Keratinocyte (primary cell): ENCODE results near the gene FXYD5.

Experiments used
- EZH2 ChIP-seq: IDR thresholded peaks from one replicate; pipeline ENCODE4 v1.6.1; 2012; ENCODE audit warnings: inconsistent platforms, mild to moderate bottlenecking, low read length, moderate library complexity
- TF ChIP-seq, protein P1 (sequence below), 3 experiments: IDR thresholded peaks in 1 of 3; conservative IDR thresholded peaks in 1 of 3; optimal IDR thresholded peaks in 1 of 3; 2 replicates in 2 of 3; 3 replicates in 1 of 3; pipeline versions ENCODE3 to v1.5.1; 2011; ENCODE audit warnings: low read length in 3 of 3, mild to moderate bottlenecking in 3 of 3, moderate library complexity in 2 of 3, control low read depth in 1 of 3, inconsistent platforms in 1 of 3; ENCODE audit not compliant: insufficient read depth in 2 of 3; ENCODE audit errors: extremely low read depth in 1 of 3

DNA sequence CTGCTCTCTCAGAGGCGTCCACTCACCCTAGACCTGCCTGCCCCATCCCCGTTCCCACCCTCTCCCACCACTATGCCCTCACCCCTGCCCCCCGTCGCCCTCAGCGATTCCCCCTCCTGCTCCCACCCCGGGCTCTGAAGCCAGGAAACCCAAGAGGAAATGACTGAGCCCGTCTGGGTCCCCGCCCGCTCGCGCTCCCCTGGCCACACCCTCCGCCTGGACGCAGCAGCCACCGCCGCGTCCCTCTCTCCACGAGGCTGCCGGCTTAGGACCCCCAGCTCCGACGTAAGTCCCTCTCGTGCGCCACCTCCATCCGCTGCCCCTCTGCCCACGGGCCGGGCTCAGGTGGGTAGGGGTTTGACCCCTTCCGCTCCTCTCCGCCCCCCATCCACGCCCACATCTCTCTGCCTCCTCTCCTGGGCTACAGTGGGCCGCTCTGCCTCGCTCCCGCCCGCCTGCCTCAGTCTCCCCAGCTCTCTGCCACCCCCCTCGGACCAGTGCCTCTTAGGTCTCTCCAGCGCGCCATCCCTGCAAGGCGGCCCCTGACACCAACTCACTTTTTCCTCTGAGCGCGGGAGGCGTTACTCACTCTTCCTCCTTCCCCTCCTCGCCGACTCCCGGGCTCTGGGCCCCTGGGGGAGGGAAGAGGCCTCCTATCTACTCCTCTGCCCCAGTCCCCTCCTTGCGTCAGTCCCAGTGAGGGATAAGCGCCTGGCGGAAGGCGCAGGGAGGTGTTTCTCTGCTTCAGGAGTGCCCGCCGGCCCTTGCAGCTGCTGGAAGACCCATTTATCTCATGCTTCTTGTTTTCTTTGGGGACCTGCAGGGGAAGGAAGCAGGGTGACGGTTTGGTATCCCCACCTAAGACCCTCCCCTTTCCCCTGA lies at the start of gene FXYD5:
- TF ChIP-seq EZH2 = no peak
- TF ChIP-seq, protein P1, sequence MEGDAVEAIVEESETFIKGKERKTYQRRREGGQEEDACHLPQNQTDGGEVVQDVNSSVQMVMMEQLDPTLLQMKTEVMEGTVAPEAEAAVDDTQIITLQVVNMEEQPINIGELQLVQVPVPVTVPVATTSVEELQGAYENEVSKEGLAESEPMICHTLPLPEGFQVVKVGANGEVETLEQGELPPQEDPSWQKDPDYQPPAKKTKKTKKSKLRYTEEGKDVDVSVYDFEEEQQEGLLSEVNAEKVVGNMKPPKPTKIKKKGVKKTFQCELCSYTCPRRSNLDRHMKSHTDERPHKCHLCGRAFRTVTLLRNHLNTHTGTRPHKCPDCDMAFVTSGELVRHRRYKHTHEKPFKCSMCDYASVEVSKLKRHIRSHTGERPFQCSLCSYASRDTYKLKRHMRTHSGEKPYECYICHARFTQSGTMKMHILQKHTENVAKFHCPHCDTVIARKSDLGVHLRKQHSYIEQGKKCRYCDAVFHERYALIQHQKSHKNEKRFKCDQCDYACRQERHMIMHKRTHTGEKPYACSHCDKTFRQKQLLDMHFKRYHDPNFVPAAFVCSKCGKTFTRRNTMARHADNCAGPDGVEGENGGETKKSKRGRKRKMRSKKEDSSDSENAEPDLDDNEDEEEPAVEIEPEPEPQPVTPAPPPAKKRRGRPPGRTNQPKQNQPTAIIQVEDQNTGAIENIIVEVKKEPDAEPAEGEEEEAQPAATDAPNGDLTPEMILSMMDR (optimal IDR thresholded peaks at IDR 0.05 in 1 of 3, IDR thresholded peaks at IDR 0.05 in 1 of 3, conservative IDR thresholded peaks at IDR 0.05 in 1 of 3; ENCODE audit: extremely low read depth in 1 of 3, insufficient read depth in 2 of 3, low read length in 3 of 3) = no peak
